AG20443 (cell line): ENCODE data around the gene RHBDL1.
A peak's percentile ranks its signal among the peaks of the same experiment; 100 is the strongest.

Experiments used
- DNase-seq: peaks from one replicate; pipeline ENCODE4 v3.0.0; 2012; ENCODE audit warnings: low spot score, mixed read lengths

The RHBDL1 gene

DNA sequence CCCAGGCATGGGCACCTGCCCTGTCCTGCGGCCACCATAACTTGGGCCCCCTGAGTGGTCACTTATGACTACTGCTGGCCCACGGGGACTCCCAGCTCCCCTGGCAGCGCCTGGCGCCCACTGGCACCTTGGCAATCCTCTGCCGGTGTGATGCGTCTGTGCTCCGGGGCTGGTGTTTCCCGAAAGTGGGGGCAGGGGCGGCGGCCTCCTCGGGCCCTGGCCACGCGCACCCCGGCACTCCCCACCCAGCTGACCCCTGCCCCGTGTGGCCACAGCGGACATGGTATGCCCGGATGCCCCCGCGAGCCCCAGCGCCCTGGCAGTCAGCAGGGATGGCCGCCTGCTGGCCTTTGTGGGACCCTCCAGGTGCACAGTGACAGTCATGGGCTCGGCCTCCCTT, 18.0 kb upstream of the RHBDL1 start:
- DNase-seq = no peak

GRCh38 chr16:658679-659571, 16.5 kb upstream of the RHBDL1 start:
- no peak for DNase-seq

GRCh38 chr16:659618-660017, 15.9 kb upstream of the RHBDL1 start:
- no peak for DNase-seq

DNA sequence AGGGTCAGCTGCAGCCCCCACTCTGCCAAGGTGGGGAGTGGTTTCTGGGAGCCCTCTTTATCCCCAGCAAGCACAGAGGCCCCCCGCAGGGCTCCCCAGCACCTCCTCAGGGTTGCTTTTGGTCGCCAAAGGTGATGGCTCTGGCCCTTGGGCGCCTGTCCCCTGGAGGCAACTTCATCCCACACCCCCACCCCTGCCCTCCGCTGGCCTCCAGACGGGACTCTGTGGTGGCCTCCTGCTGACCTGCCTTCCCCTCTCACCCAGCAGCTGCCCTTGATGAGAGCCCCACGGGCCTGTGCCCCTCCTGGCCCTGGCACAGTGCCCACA, 15.4 kb upstream of the RHBDL1 start:
- no peak for DNase-seq

GRCh38 chr16:660459-661183, 14.8 kb upstream of the RHBDL1 start:
- peak; percentile 98 for DNase-seq

GRCh38 chr16:661184-661821, 14.2 kb upstream of the RHBDL1 start:
- no peak for DNase-seq

- DNase-seq = no peak
These were observed 13.4 kb upstream of the RHBDL1 start for GRCh38 chr16:662095-662494.

- no peak for DNase-seq
These were observed 12.9 kb upstream of the RHBDL1 start for GRCh38 chr16:662597-662996.

DNA sequence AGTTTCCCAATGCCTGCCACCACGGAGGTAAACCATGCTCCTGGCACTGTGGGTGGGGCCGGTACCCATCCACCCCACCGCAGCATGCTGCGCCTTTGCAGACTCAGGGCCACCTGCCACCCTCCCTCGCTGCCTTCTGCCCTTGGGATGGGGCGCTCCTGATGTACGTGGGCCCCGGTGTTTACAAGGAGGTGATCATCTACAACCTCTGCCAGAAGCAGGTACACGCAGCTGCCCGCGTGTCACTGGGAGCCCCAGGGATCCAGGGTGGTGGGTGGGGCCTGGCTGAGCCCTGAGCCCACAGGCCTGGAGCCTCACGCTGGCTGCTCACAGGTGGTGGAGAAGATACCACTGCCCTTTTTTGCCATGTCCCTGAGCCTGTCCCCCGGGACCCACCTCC, 8.9 kb upstream of the RHBDL1 start:
- DNase-seq = no peak

GRCh38 chr16:667113-667779, 8.2 kb upstream of the RHBDL1 start:
- no peak for DNase-seq

GRCh38 chr16:667780-668518, 7.5 kb upstream of the RHBDL1 start, which contains the start of gene RHOT2:
RHOT2 (plus strand) TSS chr16:668132; CDS start chr16:668200, 68 bp downstream.
- peak; percentile 94 for DNase-seq

DNA sequence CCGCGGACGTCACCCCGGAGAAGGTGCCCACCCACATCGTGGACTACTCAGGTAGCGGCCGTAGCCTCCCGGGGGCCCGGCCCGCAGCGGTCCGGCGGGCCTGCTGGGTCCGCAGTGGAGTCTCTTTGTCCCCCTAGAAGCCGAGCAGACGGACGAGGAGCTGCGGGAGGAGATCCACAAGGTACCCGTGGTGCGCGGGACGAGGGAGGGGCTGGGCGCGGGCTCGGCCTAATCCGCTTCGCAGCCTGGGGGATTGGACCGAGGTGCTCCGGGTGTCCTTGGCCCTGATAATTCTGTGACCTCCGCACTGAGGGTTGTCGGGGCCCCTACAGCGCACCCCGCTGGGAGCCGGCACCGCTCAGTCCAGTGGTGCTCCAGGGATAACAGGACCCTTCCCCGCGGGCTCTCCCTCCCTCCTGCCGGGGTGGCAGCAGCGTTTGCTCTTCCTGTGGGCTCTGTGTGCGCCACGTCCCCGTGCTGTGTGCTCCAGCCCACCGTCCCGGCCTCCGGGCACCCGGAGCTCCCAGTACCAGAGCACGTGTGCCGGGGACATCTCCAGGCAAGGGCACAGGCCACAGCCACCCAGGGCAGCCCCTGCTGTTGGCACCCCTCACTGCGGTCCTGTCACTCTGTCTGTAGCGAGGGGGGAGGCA, 6.8 kb upstream of the RHBDL1 start:
- no peak for DNase-seq

DNA sequence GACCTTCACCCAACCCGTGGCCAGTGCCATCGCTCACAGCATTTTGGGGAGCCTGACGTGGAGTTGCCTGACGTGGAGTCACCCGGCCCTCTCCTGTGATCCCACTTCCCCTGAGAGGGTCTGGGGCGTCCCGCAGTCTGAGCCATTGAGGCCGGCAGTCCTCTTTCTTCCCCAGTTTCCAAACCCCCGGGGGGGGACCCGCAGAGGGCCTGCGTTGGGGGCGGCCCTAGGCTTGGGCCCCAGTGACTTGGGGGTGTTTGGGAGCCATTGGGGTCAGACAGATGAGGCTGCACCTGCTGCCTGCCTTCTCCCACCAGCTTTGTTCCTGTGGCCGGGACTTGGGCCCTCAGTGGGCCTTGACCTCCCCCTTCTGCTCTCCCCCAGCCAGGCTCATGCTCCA, 5.8 kb upstream of the RHBDL1 start:
- DNase-seq = no peak

- DNase-seq = no peak
These were observed 4.8 kb upstream of the RHBDL1 start for GRCh38 chr16:670485-671352.

- no peak for DNase-seq
These were observed 3.9 kb upstream of the RHBDL1 start for GRCh38 chr16:671353-672131.

GRCh38 chr16:672371-672770, 3.1 kb upstream of the RHBDL1 start:
- DNase-seq = no peak

DNA sequence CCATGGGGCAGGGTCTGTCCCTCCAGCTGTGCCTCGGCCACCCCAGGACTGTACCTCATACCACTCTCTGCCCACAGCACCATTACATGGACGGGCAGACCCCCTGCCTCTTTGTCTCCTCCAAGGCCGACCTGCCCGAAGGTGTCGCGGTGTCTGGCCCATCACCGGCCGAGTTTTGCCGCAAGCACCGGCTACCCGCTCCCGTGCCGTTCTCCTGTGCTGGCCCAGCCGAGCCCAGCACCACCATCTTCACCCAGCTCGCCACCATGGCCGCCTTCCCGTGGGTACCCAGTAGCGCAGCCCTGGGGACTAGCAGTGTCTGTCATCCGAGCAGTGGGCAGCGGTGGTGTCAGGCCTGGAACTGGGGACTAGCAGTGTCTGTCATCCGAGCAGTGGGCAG, 2.6 kb upstream of the RHBDL1 start:
- DNase-seq = no peak

GRCh38 chr16:673399-673991, 2.0 kb upstream of the RHBDL1 start:
- DNase-seq = no peak
